Endodermal cell (in vitro differentiated cells): ENCODE measurements around the gene ANKFN1. TPM values are rescaled to one million over a fixed set of nuclear protein-coding genes. Genes with fewer than 3 reads are reported as not detected.

Experiments used
- DNase-seq: peaks from one replicate; pipeline ENCODE4 v3.0.0-alpha.2; 2017
- H3K27ac ChIP-seq: 2 replicates; pipeline ENCODE4 v1.5.1; 2013; ENCODE audit warnings: mild to moderate bottlenecking, low read depth, low read length, moderate library complexity
- H3K27me3 ChIP-seq: 2 replicates; pipeline ENCODE4 v1.6.1; 2013; ENCODE audit warnings: mild to moderate bottlenecking, low read length, moderate library complexity; ENCODE audit not compliant: insufficient read depth, control insufficient read depth, poor library complexity, severe bottlenecking
- H3K36me3 ChIP-seq: 2 replicates; pipeline ENCODE4 v1.7.0; 2013; ENCODE audit warnings: mild to moderate bottlenecking, low read length, moderate library complexity; ENCODE audit not compliant: control insufficient read depth, insufficient read depth
- H3K4me1 ChIP-seq: one replicate; pipeline ENCODE4 v1.7.0; 2013; ENCODE audit warnings: low read length; ENCODE audit not compliant: control insufficient read depth, insufficient read depth
- H3K4me3 ChIP-seq: 2 replicates; pipeline ENCODE4 v1.5.1; 2013; ENCODE audit warnings: mild to moderate bottlenecking, low read length, moderate library complexity
- H3K9ac ChIP-seq: 2 replicates; pipeline ENCODE4 v1.6.1; 2013; ENCODE audit warnings: mild to moderate bottlenecking, low read length, moderate library complexity; ENCODE audit not compliant: poor library complexity, severe bottlenecking; ENCODE audit errors: extremely low read depth
- H3K9me3 ChIP-seq: 2 replicates; pipeline ENCODE4 v1.6.1; 2013; ENCODE audit warnings: mild to moderate bottlenecking, low read length, moderate library complexity; ENCODE audit not compliant: control insufficient read depth
- H3K27ac Mint-ChIP-seq: 2 replicates; pipeline ENCODE4 v1.8.0; 2020; ENCODE audit warnings: mixed read lengths
- H3K27me3 Mint-ChIP-seq: 2 replicates; pipeline ENCODE4 v1.8.0; 2021; ENCODE audit warnings: mild to moderate bottlenecking, mixed read lengths; ENCODE audit not compliant: insufficient read depth
- H3K36me3 Mint-ChIP-seq: 2 replicates; pipeline ENCODE4 v1.8.0; 2020; ENCODE audit warnings: low read depth, mixed read lengths
- H3K4me1 Mint-ChIP-seq: 2 replicates; pipeline ENCODE4 v1.8.0; 2020; ENCODE audit warnings: mixed read lengths
- H3K4me3 Mint-ChIP-seq: 2 replicates; pipeline ENCODE4 v1.8.0; 2020; ENCODE audit warnings: mild to moderate bottlenecking, moderate library complexity, mixed read lengths
- H3K9me3 Mint-ChIP-seq: 2 replicates; pipeline ENCODE4 v1.8.0; 2020; ENCODE audit warnings: mild to moderate bottlenecking, mixed read lengths
- WGBS, 2 experiments: methylation state at CpG; one replicate each; pipeline versions ENCODE4 v1.1.5 to v1.1.7; 2013; ENCODE audit warnings: missing lambda C conversion rate in 2 of 2, mixed read lengths in 1 of 2; ENCODE audit not compliant: insufficient coverage in 1 of 2, insufficient read length in 1 of 2; 5-methylcytosine and 5-hydroxymethylcytosine counted together
- total RNA-seq, 2 donors: library from RNA; stranded (reverse); fragmentation: NEBNext Ultra II Directional in 1 of 2; extraction: Animal tissue kit (Norgen Biotek cat#: 25700) in 1 of 2; gene quantifications; 2 replicates in 1 of 2; 3 replicates in 1 of 2; pipeline ENCODE4 v1.2.1, GENCODE V29; 2021
- TF ChIP-seq, protein P1 (sequence below): fragments of 200-600 bp; sonication (generic); conservative IDR thresholded peaks from 2 replicates; pipeline ENCODE4 v1.5.0; 2021; ENCODE audit warnings: antibody characterized with exemption, mild to moderate bottlenecking

ANKFN1 gene
- total RNA-seq, 2 donors from 2014 or later: not detected

DNA sequence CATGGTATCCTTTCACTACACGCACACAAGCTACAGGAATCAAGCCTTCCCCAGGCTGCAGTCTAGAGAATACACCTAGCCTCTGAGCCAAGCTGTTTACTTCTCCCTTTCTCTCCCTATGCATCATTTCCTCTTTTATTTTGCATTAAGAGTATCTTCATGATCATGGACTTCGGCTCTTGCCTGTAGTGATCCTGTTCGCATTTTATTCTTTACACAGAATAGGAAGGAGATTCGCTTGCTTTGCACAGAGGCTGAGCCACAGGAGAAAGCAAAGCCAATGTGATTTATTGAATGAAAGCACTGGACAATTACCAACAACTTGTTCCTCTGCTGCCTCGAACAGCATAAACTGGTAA lies 172.7 kb downstream of the ANKFN1 start:
- no peak overlapping the region for H3K9ac ChIP-seq
- H3K36me3 ChIP-seq: no peaks in the 10 kb centered on the region
- Mint-ChIP-seq H3K36me3 (no peaks in the 10 kb centered on the region), H3K4me3 (no peak overlapping the region), H3K27ac (no peak overlapping the region), H3K4me1 (peaks cover 2% of the 10 kb centered on the region), H3K27me3 (peaks cover 17% of the 10 kb centered on the region), H3K9me3 (no peaks in the 10 kb centered on the region)
- TF ChIP-seq, protein P1, sequence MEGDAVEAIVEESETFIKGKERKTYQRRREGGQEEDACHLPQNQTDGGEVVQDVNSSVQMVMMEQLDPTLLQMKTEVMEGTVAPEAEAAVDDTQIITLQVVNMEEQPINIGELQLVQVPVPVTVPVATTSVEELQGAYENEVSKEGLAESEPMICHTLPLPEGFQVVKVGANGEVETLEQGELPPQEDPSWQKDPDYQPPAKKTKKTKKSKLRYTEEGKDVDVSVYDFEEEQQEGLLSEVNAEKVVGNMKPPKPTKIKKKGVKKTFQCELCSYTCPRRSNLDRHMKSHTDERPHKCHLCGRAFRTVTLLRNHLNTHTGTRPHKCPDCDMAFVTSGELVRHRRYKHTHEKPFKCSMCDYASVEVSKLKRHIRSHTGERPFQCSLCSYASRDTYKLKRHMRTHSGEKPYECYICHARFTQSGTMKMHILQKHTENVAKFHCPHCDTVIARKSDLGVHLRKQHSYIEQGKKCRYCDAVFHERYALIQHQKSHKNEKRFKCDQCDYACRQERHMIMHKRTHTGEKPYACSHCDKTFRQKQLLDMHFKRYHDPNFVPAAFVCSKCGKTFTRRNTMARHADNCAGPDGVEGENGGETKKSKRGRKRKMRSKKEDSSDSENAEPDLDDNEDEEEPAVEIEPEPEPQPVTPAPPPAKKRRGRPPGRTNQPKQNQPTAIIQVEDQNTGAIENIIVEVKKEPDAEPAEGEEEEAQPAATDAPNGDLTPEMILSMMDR: no peak
- no peaks in the 10 kb centered on the region for H3K27me3 ChIP-seq
- 91 to 92% methylated on average over 4 to 5 of the region's 5 CpGs for WGBS, 2 experiments
- no peak for DNase-seq
- H3K4me1 ChIP-seq: no peaks in the 10 kb centered on the region
- H3K4me3 ChIP-seq: no peak overlapping the region
- no peak overlapping the region for H3K27ac ChIP-seq
- H3K9me3 ChIP-seq: no peaks in the 10 kb centered on the region

DNA sequence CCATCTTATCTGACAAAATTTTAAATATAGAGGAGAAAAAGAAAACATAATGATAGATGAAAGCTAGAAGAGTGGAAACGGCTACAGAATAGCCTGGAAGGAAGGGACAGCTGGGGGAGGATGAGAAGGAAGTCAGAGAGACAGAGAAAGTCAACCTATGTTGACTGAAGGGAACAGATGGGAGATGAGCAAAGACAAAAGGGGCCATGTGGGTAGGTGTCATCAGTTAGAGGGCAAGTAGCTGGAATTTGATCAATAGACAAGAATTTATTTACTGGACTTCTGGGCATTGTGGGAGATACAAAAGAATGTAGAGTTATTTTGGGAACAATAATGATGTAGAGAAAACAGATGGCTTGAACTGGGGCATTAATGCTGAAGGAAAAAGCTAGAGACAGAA lies 194.4 kb downstream of the ANKFN1 start:
- H3K36me3 Mint-ChIP-seq: no peaks in the 10 kb centered on the region
- no peaks in the 10 kb centered on the region for H3K4me1 Mint-ChIP-seq
- Histone ChIP-seq H3K27ac (no peak overlapping the region), H3K4me1 (no peaks in the 10 kb centered on the region), H3K36me3 (no peaks in the 10 kb centered on the region), H3K27me3 (no peaks in the 10 kb centered on the region), H3K4me3 (no peak overlapping the region), H3K9ac (no peak overlapping the region), H3K9me3 (no peaks in the 10 kb centered on the region)
- DNase-seq: no peak
- no peak overlapping the region for H3K27ac Mint-ChIP-seq
- H3K27me3 Mint-ChIP-seq: no peaks in the 10 kb centered on the region
- 88 to 92% methylated on average over 1 of the region's 1 CpG for WGBS, 2 experiments
- H3K4me3 Mint-ChIP-seq: no peak overlapping the region
- H3K9me3 Mint-ChIP-seq: peaks cover 2% of the 10 kb centered on the region
- TF ChIP-seq, protein P1: no peak

DNA sequence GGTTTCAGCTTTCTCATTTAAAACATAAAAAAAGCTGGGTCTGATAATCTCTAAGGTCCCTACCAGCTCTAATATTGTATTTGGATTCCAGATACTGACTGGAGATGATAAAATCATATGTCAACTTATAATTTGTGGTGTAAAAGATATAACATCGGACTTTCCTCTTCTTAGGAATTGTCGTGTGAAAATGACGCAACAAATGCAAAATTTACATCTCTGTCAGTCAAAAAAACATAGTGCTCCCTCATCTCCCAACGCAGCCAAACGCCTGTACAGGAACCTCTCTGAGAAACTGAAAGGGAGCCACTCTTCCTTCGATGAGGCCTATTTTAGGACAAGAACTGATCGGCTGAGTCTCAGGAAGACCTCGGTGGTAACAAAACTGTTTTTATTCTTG lies 197.3 kb downstream of the ANKFN1 start:
- 94 to 98% methylated on average over 8 of the region's 8 CpGs for WGBS, 2 experiments
- no peaks in the 10 kb centered on the region for H3K4me1 Mint-ChIP-seq

More for the DNA sequence above, 197.3 kb downstream of the ANKFN1 start:
- Mint-ChIP-seq H3K36me3 (no peaks in the 10 kb centered on the region), H3K27me3 (no peaks in the 10 kb centered on the region), H3K27ac (no peak overlapping the region), H3K4me3 (no peak overlapping the region), H3K9me3 (no peaks in the 10 kb centered on the region)
- Histone ChIP-seq H3K36me3 (no peaks in the 10 kb centered on the region), H3K27ac (no peak overlapping the region), H3K4me3 (no peak overlapping the region), H3K4me1 (no peaks in the 10 kb centered on the region), H3K27me3 (no peaks in the 10 kb centered on the region), H3K9ac (no peak overlapping the region), H3K9me3 (no peaks in the 10 kb centered on the region)
- DNase-seq: no peak
- TF ChIP-seq, protein P1: no peak
